NCI-H1694 (cell line): Measurements from ENCODE around the gene DNAJC1.
"Not testable (repeated sequence)": the region's sequence is repeated elsewhere in the genome, so short reads cannot be mapped to it uniquely, and the experiment has no call there.

Experiments
- DNase-seq: peaks from one replicate; lab custom pipeline; 2025; lab: John Stamatoyannopoulos, UW

DNAJC1 gene, protein sequence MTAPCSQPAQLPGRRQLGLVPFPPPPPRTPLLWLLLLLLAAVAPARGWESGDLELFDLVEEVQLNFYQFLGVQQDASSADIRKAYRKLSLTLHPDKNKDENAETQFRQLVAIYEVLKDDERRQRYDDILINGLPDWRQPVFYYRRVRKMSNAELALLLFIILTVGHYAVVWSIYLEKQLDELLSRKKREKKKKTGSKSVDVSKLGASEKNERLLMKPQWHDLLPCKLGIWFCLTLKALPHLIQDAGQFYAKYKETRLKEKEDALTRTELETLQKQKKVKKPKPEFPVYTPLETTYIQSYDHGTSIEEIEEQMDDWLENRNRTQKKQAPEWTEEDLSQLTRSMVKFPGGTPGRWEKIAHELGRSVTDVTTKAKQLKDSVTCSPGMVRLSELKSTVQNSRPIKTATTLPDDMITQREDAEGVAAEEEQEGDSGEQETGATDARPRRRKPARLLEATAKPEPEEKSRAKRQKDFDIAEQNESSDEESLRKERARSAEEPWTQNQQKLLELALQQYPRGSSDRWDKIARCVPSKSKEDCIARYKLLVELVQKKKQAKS

DNA sequence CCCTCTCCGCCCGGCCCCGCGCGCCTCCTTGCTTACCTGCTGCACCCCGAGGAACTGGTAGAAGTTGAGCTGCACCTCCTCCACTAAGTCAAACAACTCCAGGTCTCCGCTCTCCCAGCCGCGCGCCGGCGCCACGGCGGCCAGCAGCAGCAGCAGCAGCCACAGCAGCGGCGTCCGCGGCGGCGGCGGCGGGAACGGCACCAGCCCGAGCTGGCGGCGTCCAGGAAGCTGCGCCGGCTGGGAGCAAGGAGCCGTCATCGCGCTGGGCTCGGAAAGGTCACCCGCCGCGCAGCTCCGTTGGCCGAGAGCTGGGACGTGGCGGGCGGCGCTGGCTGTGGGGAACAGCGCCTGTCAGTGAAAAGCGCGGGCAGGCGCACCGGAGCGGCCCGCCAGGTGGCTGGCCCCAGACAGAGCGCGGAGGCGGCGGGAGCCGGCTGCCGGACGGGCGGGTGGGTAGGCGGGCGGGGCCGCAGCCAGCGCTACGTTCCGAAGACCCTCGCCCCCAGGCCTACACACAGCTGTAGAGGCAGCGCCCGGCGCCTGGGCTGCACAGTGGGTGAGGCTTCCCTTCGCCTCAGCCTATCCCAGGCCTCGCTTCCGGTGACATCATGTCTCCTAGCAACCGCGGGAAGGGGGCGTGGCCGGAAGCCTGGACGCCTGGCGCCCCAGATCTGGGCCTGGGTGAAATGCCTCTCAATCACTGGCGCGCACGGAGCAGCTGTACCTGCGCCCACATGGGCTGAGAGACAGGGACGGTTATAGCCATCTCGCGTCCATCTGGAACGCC, at the start of gene DNAJC1:
TSS of gene DNAJC1 (minus strand) at position 554 of the 787 bp plus-strand sequence. CDS start at position 258, 296 bp downstream.
- DNase-seq = peak; percentile 90

DNA sequence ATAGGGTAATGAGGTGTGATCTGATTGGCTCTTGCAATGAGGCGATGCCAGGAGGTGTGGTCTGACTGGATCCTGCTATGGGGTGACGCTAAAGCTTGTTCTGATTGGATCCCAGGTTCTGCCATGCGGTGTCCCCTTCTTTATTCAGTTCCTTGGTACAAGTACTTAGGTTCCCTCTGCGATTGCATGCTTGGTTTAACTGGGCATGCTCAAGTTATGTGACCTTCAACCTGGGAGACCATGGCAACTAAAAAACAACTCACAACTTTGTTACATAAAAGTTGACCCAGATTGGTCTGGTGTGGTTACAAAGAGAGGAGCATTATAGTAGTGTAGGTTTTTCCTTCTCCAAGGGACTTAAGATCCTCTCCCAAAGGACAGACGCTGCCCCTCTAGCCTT, 49.5 kb upstream of the DNAJC1 start:
- DNase-seq = no peak

DNA sequence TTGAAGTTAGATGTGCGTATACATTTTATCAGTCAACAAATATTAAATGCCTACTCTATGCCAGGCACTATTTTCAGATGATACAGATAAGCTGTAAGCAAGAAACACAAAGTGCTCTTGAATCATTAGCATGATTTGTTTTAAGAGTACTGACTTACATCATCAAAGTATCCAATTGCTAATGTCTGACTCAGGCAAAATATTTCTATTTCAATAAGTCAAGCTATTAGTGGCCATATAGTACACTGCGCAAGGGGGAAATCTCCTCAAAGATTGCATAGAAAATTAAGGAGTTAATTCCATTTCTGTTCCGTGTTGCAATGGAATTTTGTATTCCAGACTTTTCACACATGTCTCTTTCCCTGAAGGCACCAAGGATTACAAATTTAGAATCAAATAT, 46.1 kb upstream of the DNAJC1 start:
- no peak for DNase-seq

DNA sequence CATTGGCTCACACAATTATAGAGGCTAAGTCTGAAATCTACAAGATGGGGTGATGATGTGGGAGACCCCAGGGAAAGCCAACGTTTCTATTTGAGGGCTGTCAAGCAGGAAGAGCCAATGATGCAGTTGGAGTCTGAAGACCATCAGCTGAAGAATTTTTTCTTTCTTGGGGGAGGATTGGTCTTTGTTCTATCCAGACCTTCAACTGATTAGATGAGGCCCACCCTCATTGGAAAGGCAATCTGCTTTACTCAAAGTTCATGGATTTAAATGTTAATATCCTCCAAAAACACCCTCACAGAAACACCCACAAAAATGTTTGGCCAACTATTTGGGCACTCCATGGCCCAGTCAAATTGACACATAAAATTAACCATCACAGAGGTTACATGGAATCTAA, 44.3 kb upstream of the DNAJC1 start:
- DNase-seq = no peak

DNA sequence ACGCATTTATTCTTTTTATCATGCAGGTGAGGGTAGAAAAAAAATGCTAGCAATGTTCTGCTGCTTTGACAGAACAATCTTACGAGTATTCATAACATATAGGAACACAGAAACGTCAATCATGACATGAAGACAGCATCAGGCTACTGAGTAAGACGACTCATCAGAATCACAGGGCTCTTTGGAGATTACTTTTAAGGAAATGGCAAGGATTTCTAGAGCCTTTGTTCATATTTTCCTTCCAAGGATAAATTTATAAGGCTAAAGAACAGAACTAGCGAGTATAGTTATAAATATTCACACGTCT, 39.8 kb upstream of the DNAJC1 start:
- no peak for DNase-seq

DNA sequence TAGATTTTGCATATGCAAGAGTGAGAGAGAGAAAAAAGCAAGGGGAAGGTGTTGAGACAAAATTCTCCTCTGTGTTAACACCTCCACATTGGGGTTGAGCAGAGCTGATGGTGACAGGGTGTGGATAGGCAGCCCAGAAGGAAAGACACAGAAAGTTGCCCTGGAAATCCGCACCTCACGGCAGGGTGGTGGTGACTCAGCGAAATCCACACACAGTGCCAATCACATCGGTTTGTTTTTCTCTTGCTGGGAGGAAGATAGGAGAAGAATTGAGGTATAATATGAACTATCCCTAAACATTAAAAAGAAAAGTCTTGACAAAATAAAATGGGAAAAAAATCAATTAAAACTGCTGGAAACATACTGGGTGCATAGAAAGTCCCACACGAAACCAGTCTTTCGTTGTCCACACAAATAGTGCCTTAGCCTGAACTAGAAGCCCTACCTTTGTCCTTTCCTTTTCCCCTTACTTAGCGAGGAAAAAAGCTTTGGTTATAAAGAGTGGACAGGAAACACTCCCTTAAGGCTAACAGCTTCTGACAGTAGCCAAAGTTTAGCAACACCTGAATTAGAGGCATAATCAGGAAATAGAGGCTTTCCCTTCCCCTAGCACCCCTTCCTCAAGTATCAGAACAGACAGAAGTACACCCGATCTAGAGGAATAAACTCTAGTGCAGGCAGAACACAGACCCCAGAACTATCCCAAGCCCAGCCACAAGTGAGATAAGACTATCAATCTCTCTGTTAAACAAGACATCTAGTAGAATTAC, 39.2 kb upstream of the DNAJC1 start:
- DNase-seq = no peak

DNA sequence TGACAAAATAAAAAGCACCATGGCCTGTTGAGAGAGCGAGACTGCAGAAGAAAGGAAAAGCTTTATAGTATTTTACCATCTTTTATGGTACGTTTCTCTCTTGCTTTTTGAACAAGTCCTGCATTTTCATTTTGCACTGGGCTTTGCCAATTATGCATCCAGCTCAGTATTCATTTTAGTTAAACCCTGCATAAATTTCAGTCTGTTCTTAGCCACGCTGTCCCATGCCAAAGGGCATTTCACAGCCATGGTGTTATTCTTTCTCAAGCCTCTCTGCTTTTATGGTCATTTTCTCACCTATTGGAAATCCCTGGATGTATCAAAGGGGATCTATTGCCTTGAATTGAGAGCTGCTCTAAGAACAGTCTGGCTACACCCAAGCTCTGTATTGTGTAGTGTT, 30.8 kb upstream of the DNAJC1 start:
- no peak for DNase-seq

DNA sequence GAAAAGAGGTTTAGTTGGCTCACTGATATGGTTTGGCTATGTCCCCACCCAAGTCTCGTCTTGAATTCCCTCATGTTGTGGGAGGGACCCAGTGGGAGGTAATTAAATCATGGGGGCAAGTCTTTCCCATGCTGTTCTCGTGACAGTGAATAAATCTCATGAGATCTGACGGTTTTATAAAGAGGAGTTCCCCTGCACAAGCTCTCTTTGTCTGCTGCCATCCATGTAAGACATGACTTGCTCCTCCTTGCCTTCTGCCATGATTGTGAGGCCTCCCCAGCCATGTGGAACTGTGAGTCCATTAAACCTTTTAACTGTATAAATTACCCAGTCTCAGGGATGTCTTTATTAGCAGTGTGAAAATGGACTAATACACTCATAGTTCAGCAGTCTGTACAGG, 28.7 kb upstream of the DNAJC1 start:
- DNase-seq = not testable (repeated sequence)

DNA sequence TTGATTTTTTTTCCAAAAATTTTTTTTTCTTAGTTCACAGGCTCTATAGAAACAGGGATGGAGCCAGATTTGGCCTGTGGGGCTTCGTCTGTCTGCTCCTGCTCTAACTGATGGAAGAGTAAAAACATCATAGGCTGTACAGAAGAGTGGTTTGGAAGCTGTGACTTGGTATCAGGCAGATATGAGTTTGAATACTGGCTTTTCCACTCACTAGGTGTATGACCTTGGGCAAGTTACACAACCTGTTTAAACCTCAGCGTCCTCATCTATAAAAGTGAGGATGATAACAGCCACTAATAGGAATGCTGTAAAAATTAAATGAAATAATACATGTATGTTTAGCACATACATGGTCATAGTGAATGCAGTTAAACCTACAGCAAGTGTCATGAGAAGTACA, 26.9 kb upstream of the DNAJC1 start:
- DNase-seq = no peak

DNA sequence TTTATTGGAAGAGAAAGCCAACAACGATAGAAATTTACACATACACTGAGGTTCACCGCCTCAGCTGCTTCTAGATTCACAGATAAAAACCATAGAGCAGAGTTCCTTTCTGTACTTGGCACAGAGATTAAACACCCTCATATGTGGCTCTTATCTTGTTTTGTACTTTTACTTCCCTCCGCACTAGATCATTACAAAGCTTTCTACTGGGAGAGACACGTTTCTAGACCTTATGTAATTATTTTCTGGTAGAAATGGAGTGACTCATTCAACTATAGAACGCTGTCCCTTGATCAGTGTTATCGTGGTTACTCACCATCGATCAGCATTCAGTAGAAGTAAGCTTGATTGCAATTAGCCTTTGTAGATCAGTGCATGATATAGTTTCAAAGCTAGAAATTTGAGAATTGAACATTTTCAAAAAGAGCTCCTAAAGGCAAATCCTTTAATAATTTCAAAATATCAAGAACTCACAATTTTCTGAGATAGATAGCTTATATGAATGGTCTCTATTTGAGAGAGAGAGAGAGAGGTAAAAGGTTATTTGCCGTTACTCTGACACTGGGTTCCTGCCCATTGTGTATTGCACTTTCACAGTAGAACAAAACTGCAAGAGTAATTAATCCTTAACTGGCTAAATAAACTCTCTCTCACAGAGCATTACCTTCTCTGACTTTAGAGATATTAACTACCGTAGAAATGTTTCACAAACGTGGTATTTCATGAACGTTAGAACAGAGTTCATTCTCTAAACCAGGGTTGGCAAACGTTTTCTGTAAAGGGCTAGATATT, 26.1 kb upstream of the DNAJC1 start:
- DNase-seq = no peak

DNA sequence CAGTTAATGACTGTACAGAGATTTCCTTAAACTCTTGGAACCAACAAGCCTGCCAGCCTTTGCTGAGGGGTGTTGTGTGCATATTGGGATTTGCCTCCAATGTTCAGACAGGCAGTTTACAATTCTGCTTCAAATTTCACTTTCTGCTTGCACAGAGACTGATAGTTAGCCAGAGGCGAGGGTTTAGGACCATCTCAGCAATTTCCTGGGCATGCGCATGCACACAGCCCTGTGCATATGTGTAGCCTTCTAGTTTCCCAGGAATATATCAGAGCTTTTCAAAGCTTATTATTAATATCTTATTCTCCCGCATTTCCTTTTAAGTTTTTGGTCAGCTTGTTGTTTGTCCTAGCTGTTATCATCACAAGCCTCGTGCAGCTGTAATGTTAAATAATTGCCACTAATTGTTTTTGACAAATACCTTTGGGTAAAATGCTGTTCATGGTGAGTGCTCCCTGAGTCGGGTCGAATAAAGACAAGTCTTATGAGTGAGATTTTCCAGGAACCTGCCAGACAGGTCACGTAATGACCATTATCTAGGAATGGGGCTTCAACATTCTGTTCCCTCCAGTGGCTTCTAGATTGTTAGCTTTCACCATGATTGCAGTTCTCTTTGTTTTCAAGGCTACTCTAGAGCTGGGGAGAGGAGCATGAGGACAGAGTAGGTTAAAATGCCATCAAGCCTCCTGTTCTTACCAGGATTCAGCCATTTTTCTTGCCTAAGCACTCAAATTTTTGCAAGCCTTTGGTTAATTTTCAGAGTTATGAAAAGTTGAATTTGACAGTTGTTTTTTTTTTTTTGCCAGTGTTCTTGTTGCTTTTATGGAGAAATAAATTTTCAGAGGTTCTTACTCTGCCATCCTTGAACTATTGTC, 24.1 kb upstream of the DNAJC1 start:
- DNase-seq = no peak

DNA sequence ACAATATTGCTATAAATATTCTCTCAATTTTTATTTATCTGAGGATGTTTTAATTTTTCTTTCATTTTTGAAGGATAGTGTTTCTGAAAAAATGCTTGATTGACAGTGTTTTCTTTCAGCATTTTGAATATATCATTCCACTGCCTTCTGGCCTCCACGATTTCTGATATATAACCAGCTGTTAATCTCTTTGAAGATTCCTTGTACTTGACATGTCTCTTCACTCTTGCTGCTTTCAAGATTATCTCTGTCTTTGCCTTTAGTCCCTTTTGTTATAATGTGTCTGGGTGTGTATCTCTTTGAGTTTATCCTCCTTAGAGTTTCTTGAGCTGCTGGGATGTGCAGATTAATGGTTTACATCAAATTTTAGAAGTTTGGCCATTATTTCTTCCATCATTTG, 22.8 kb upstream of the DNAJC1 start:
- DNase-seq = no peak

DNA sequence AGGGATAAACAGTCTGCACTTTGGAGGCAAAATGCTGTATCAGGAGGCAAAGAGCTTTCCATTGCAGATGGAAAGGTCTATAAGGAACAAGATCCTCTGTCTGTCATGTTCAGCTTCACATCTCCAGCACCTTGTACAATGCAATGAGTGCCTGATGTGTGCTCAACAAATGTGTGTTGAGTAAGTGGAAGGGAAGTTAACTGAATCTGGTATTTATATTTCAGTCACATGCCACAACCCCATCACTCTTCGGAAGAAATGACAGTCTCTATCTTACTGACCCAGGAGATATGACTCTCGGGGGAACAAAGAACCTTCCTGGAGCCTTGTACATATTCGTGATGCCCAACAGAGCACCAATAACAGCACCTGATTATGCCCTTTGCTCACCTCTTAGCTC, 20.0 kb upstream of the DNAJC1 start:
- DNase-seq = no peak

DNA sequence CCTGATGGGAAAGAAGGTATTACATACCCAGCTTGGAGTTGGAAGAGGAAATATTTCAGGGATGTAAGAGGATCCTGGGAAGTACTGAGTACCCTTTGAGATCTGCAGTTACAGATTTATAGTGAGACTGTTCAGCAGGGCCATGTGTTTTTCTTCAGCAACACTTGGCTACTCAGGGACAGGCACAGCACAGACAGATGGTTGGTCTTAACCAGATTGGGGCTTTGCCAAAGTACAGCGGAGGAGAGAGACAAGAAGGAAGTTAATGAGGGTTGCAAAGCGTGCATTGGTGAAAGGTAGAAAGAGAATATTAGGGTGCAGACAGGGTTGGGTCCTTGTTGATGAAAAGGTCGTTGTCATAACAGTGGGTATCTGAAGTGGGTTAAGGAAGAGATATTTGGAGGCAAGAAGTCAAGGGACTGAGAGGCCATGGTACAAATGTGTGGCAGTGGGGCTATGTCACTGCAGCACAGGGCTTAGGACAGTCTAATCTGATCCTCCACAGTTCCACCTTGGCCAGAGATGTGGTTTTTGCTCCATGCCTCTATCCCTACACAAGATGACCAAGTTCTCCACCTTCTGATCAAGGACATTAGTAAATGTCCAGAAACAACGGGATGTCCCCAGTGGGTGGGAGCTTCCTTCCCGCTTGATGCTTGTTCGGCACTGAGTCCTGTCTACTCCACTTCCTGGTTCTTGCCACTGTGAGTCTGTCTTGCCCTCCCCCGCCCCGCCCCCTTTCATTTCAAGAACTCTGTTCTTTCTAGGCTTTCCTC, 18.9 kb upstream of the DNAJC1 start:
- no peak for DNase-seq

DNA sequence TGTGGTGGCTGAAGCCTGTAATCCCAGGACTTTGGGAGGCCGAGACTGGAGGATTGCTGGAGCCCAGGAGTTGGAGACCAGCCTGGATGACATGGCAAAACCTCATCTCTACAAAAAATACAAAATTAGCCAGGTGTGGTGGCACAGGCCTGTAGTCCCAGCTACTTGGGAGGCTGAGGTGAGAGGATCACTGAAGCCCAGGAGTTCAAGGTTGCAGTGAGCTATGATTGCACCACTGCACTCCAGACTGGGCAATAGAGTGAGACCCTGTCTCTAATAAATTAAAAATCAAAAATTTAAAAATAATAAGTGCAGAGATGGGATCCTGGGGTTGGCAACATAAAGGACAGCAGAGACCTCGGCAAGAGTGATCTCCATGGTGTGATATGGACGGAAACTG, 17.6 kb upstream of the DNAJC1 start:
- DNase-seq = not testable (repeated sequence)

DNA sequence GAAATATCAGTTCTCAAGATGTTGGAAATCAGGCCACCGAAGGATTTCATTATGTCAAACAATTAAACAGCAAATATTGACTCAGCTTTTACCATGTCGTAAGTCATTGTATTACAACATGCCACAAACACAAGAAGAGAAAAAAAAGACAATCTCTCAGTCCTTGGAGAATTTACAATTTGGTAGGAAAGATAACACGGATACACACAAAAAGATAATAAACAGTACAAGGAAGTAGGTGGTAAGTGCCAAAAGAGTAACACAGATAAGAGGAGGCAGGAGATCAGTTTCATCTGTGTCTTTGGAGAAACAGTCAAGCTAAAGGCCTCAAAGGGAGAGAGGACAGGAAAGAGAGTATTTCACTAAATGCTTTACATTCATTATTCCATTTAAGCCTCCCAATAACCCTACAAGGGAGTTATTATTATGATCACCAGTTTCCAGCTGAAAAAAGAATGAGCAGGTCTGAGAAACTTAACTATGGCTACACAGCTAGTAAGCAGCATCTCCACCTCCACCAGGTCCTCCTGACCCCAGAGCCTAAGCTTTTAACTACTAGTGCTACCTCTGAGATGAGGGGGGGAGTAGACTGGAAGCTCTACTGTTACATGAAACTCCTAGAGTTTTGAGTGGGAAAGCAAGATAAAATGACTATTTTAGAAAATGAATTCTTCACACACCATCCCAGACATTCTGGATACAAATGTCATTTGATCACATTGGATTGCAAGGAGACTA, 13.9 kb upstream of the DNAJC1 start:
- DNase-seq = no peak

DNA sequence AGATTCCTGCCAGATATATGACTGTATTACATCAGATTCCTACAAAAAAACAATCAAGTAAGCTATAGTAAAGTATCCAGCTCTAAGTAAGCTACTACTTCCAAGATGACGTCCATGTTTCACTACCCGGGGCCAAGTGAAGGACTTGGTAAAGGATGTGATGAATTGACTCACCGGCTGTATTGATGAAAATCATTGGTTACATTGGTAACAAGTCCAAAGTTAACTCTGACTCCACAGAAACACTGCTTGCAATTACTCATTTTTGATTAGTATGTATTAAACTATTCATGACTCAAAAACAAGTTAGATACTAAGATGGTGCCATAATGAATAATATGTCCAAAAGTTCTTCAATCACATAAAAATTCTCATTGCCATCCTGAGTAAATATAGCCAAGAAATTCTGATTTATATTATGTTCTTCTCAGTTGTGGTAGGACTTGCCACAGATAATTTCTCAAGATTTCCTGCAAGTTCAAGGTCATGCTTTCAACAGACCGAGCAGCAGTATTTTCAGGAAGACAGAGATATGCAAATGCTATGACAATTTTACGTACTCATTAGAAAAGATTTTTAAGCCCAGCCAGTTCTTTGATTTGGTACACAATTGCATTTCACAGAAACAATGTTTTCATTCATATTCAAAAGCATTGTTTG, 12.6 kb upstream of the DNAJC1 start:
- DNase-seq = no peak

DNA sequence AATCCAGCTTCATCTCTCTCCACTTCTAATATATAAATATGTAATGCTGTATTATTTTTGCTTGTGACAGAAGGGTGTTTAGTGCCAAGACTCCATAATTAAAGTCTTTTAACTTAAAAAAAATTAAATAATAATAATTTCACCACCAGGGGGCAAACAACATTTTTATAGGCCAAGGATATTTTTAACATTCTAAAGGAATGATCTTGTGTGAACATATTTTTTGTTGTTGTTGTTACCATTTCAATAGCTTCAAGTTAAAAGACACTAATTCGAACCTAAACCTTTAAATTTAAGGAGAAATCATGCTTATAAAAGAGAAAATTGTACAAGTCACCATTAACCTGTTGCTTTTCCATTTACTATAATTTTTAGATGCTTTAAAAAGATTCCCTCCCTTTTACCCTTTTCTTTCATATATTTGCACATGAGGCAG, 7.5 kb upstream of the DNAJC1 start:
- peak; percentile 11 for DNase-seq

DNA sequence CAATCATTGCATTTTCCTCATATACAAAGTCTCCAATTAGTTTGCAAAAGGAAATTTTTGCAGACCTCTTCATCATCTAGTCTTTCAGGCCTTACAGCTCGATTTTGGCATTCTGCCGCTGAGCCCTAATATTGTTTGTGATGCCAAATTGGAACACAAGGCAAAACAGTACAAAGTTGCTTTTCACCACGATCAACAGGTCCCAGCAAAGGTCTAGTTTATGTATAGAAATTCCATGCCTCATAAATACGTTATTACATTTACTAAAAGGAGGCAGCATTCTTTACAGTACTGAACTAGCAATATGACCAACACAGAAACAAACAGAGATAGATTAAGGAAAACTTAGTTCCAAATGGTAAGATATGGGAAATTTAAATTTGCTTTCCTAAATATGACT, 7.0 kb upstream of the DNAJC1 start:
- DNase-seq = no peak
